Measurements from ENCODE around the gene WWC2. TPM values are rescaled to one million over a fixed set of nuclear protein-coding genes. Genes with fewer than 3 reads are reported as not detected.

Gene WWC2
- total RNA-seq, 1 donor from 2014 or later, result 18.2 TPM

GRCh38 chr4:183096276-183096965 is 2.6 kb upstream of the WWC2 start:
- DNase-seq, result no peak
- no peak overlapping the region for H3K27ac Mint-ChIP-seq (ENCODE audit: unreplicated experiment)

DNA sequence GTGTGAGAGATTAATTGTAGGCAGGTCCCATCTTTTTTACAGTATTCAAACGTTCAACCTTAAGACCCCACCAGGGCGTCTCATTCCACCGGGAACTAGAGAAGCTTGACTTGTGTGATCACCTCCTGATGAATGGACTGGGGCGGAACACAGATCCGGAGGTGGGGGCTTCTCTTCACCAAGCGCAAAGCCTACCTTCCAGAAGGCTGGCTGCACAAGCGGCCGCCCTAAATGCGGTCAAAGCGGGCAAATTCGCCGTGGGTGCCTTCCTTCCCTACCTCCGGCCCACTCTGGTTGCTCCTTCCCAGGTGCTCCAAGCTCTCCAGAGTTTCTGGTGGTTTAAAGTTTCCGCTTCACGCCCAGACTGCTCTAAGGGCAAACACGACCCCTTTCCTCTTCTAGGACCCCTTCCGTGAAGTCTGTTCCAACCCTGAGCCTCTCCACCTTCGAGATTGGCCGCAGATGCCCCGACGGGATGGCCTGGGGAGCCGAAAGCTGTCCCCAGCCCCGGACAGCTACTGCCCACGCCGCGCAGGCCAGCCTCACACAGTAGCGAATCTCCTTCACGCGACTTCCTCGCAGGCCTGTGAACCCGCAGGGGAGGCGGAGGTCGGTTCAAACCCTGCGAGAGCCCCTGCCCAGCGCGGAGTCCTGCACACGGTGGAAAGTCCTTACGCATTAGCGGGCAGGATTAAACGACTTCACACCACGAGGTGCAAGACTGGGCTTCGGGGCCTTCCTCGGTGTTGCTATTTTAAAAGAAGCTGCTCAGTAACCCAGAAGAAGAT is 1.6 kb upstream of the WWC2 start:
- peaks cover 4% of the 10 kb centered on the region for H3K4me1 Mint-ChIP-seq (ENCODE audit: low read depth, unreplicated experiment)
- no peak overlapping the region for H3K27ac Mint-ChIP-seq (ENCODE audit: unreplicated experiment)
- H3K4me3 Mint-ChIP-seq (ENCODE audit: unreplicated experiment), result peak overlapping the region; percentile 76
- peak; percentile 26 for DNase-seq
- no peaks in the 10 kb centered on the region for H3K36me3 Mint-ChIP-seq (ENCODE audit: unreplicated experiment)
- peaks cover 8% of the 10 kb centered on the region for H3K9me3 Mint-ChIP-seq (ENCODE audit: unreplicated experiment)
- TF ChIP-seq, protein P1, sequence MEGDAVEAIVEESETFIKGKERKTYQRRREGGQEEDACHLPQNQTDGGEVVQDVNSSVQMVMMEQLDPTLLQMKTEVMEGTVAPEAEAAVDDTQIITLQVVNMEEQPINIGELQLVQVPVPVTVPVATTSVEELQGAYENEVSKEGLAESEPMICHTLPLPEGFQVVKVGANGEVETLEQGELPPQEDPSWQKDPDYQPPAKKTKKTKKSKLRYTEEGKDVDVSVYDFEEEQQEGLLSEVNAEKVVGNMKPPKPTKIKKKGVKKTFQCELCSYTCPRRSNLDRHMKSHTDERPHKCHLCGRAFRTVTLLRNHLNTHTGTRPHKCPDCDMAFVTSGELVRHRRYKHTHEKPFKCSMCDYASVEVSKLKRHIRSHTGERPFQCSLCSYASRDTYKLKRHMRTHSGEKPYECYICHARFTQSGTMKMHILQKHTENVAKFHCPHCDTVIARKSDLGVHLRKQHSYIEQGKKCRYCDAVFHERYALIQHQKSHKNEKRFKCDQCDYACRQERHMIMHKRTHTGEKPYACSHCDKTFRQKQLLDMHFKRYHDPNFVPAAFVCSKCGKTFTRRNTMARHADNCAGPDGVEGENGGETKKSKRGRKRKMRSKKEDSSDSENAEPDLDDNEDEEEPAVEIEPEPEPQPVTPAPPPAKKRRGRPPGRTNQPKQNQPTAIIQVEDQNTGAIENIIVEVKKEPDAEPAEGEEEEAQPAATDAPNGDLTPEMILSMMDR (IDR thresholded peaks at IDR 0.05; ENCODE audit: partially characterized antibody, unreplicated experiment), result no peak
- H3K27me3 Mint-ChIP-seq (ENCODE audit: unreplicated experiment), result peaks cover 10% of the 10 kb centered on the region

More at GRCh38 chr4:183096276-183096965, 2.6 kb upstream of the WWC2 start:
- Mint-ChIP-seq H3K4me3 (ENCODE audit: unreplicated experiment) (peak overlapping the region; percentile 76), H3K27me3 (ENCODE audit: unreplicated experiment) (peaks cover 10% of the 10 kb centered on the region), H3K4me1 (ENCODE audit: low read depth, unreplicated experiment) (no peaks in the 10 kb centered on the region), H3K9me3 (ENCODE audit: unreplicated experiment) (peaks cover 8% of the 10 kb centered on the region), H3K36me3 (ENCODE audit: unreplicated experiment) (no peaks in the 10 kb centered on the region)
- TF ChIP-seq, protein P1 (IDR thresholded peaks at IDR 0.05; ENCODE audit: partially characterized antibody, unreplicated experiment), result no peak

DNA sequence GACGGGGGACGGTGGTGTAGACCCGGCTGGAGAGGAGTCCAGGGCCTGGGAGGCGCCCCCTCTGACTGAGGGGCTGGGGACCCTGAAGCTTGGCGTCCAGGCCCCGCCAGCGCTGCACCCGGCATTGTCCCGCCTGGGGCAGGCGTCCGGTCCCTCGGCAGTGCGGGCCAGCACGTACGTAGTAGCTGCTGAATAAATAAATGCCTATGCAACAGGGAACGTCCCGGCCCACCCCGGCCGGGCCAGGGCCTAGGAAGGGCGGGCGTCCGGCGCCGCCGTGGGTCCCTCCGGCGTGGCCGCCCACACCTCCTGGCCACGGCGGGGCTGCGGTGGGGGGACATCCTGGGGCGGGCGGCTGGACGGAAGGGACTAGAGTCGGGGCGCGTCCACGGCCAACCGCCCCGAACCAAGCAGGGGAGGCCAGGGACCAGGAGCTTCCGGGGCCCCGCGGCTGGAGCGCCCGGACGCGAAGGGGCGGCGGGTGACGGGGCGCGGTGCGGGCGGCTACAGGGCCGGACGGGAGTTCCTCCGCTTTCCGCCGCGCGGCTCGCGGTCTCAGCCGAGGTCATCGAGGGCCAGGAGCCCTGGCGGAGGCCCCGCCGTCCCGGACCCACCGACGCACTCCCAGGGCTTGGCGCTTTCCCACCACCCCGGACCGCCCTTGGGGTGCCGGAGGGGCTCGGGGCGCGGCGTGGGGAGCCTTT is 886 bp upstream of the WWC2 start:
- DNase-seq, result peak; percentile 43
- Mint-ChIP-seq H3K9me3 (ENCODE audit: unreplicated experiment) (peaks cover 8% of the 10 kb centered on the region), H3K4me3 (ENCODE audit: unreplicated experiment) (peak overlapping the region; percentile 55), H3K36me3 (ENCODE audit: unreplicated experiment) (no peaks in the 10 kb centered on the region), H3K4me1 (ENCODE audit: low read depth, unreplicated experiment) (peaks cover 4% of the 10 kb centered on the region), H3K27ac (ENCODE audit: unreplicated experiment) (no peak overlapping the region), H3K27me3 (ENCODE audit: unreplicated experiment) (peaks cover 10% of the 10 kb centered on the region)
- TF ChIP-seq, protein P1 (IDR thresholded peaks at IDR 0.05; ENCODE audit: partially characterized antibody, unreplicated experiment), result no peak

DNA sequence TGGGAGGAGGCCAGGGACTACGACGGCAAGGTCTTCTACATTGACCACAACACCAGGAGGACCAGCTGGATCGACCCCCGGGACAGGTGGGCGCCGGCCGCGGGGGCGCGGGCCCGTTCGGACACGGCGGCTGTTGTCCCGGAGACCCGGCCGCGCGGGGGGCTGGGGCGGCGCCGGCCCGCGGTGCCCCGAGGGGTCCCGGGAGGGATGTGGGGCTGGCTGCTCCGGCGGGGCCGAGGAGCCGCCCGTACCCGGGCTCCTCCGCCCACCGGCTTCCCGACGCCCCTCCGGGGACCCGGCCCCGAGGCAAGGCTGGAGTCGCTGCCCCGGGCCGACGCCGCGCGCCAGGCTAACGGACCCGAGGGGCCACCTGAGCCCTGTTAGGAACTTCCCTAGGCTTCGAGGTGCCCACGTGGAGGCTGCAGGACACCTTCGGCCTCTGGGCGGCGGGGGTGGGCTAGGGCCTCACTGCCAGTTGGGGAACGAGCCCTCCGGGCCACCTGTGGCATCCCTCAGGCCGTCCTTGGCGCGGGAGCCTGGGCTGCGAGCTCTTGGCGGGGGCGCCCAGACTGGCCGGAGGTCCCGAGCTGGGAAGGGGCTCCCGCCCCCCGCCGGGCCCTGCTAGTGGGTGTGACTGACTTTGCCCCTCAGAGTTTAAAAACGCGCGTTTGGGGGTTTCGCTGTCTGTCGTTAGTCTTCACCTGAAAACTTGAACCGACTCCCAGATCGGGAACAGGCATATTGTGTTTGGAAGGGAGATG is 660 bp downstream of the WWC2 start:
- peaks cover 4% of the 10 kb centered on the region for H3K4me1 Mint-ChIP-seq (ENCODE audit: low read depth, unreplicated experiment)
- peak overlapping the region; percentile 64 for H3K27ac Mint-ChIP-seq (ENCODE audit: unreplicated experiment)
- TF ChIP-seq, protein P1 (IDR thresholded peaks at IDR 0.05; ENCODE audit: partially characterized antibody, unreplicated experiment), result no peak
- peaks cover 8% of the 10 kb centered on the region for H3K9me3 Mint-ChIP-seq (ENCODE audit: unreplicated experiment)
- DNase-seq, result peak; percentile 71
- H3K27me3 Mint-ChIP-seq (ENCODE audit: unreplicated experiment), result peaks cover 10% of the 10 kb centered on the region
- no peaks in the 10 kb centered on the region for H3K36me3 Mint-ChIP-seq (ENCODE audit: unreplicated experiment)
- peak overlapping the region; percentile 87 for H3K4me3 Mint-ChIP-seq (ENCODE audit: unreplicated experiment)
